ENCODE measurements around the gene TRIM62.

DNA sequence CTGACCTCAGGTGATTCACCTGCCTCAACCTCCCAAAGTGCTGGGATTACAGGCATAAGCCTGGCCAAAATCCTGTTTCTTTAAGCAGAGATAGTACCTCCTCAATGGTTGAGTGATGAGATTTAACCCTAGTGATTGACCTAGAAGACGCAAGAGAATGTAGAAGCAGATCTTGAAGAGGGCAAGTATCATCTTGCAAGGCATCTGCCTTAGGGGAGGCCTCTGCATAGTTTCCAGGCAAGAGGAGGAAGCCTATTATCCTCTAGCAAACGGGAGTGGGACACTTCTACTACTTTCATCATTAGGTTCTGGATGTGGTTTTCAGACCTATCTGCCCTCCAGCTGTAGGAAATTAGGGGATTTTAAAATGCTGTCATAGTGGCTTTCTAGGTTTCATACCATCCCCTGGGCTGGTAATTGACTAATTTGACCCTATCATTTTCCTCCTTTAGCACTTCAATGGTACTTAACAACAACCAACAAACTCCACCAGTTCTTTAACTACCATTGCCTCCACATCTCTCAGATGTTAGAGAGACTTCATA is 10.0 kb upstream of the TRIM62 start:
- TF ChIP-seq, protein P1, sequence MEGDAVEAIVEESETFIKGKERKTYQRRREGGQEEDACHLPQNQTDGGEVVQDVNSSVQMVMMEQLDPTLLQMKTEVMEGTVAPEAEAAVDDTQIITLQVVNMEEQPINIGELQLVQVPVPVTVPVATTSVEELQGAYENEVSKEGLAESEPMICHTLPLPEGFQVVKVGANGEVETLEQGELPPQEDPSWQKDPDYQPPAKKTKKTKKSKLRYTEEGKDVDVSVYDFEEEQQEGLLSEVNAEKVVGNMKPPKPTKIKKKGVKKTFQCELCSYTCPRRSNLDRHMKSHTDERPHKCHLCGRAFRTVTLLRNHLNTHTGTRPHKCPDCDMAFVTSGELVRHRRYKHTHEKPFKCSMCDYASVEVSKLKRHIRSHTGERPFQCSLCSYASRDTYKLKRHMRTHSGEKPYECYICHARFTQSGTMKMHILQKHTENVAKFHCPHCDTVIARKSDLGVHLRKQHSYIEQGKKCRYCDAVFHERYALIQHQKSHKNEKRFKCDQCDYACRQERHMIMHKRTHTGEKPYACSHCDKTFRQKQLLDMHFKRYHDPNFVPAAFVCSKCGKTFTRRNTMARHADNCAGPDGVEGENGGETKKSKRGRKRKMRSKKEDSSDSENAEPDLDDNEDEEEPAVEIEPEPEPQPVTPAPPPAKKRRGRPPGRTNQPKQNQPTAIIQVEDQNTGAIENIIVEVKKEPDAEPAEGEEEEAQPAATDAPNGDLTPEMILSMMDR (IDR thresholded peaks at IDR 0.05) = no peak
- TF ChIP-seq EZH2 (IDR thresholded peaks at IDR 0.05) = no peak
